Measurements from ENCODE around the gene IKBKG.
"Not testable (repeated sequence)": the region's sequence is repeated elsewhere in the genome, so short reads cannot be mapped to it uniquely, and the experiment has no call there.

IKBKG gene

DNA sequence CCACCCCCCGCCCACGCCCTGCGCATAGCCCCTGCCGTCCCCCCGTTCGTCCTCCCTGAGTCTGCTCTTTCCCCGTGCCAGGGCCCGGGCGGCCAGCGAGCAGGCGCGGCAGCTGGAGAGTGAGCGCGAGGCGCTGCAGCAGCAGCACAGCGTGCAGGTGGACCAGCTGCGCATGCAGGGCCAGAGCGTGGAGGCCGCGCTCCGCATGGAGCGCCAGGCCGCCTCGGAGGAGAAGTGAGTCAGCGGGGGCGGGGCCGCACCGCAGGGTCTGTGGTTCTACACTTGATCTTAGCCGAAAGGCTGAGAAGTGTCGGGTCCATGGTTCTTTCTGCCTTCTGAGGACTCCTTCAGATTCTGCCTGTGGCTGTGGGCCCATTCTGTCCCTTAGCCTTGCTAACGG is 12.9 kb downstream of the IKBKG start:
- DNase-seq, result not testable (repeated sequence)

DNA sequence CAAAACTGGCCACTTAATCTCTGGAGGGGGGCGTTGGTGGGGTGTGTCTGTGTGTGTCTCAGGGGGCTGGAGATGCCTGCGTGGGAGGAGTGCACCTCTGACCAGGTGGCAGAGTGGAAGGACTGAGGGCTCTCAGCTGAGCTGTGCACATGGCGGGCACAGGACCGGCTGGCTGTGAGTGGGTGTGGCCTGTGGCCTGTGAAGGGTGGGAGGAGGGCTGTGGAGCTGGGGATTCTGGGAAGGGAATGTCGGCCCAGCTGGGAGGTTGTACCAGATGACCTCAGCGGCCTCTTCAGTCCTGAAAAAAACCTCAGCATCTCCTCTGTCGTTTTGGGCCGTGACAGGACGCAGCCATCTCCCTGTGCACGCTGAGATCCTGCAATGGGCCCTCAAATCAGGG is 14.9 kb downstream of the IKBKG start:
- DNase-seq, result not testable (repeated sequence)

DNA sequence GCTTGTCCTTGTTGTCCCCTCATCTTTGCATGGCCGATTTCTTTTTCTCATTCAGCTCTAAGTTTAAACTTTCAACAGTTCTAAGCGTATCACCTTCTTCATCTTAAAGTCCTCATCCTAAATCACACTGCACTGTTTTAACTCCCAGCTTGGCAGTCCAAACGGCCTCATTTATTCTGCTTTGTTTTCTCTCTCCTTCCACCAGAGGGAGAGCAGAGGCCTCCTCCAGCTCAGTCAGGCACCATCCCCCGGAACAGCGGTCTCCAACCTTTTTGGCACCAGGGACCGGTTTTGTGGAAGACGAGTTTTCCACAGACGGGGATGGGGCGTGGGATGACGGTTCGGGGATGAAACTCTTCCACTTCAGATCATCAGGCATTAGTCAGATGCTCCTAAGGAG is 22.9 kb downstream of the IKBKG start:
- not testable (repeated sequence) for DNase-seq

DNA sequence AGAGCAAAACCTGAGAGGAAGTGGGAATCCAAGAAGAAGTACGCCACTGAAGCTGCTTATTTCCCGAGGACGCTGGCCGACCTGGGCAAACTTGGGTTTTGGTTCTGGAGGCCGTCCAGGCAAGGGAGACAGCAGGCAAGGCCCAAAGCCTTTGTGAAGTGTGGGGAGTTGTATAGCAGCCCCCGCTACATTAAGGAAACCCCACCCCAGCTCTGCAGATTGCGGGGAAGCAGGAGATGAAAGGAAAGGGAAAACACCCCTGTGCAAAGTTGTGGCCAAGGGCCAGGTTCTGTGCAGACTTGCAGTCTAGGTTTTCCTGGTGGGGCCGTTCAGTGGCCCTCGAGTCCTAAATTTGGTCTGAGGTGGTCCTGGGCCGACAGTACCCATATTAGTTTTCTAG is 25.6 kb downstream of the IKBKG start:
- DNase-seq, result not testable (repeated sequence)

DNA sequence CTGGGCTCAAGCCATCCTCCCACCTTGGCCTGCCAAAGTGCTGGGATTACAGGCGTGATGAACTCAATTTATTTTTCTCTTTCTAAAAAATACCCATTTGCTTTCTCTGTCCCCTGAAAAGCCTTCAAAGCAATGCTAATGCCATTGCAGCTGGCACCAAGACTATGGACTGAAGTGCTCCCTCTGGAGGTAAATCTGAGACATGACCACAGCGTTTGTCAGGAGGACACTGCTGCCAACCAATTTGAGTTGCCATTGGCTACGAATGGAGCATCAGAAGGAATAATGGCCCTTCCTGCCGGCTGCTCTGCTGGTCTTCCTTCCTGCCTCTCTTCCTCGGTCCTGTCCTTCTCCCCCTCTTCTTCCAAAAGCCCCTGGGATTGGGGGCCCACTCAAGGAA is 27.7 kb downstream of the IKBKG start:
- not testable (repeated sequence) for DNase-seq

DNA sequence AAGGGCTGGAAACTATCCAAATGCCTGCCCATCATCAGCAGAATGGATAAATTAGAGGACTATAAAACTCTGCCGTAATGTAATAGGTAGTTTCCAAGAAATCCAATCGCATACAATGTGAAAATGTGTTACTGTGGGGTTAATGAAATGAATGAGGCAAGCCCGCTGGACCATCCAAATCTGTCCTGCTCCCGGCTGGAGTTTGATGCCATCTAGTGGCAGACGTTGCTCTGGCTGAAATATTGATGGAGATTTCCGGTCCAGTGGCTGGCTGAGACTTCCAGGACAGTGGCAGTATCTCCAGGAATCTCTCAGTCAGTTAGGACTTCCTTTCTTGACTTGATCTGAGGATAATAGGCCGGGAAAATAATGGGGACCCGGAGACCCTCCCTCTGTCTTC is 35.6 kb downstream of the IKBKG start:
- DNase-seq, result not testable (repeated sequence)

DNA sequence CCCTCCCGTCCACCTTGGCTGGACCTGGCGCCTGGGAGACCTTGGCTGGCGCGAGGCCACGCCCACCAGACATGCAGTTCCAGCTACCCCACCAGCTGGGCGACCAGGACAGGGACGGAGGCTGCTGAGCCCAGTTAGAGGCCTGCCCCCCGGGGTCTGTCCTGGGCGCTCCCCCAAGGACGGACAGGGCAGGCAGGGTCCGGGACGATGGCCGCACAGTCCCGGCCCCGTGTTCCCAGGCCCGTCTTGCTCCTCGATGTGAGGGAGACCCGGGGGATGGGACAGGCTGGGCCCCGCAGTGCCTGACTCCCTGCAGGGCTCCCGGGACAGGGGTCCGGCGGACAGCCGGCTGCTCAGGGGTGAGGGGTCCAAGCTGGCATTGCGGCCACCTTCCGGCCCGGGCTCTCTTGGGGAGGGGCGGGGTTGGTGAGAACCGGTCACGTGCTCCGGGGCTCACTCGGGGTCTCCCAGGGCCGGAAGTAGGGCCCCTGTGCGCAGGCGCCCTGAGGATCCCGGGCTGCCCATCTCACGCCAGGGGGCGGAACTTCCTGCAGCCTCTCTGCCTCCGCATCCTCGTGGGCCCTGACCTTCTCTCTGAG is 37.3 kb downstream of the IKBKG start, which contains the start of gene CTAG1A:
TSS of gene CTAG1A (plus strand) at position 549 of the 599 bp plus-strand sequence. CDS start 74 bp downstream, outside the sequence.
- DNase-seq, result not testable (repeated sequence)

DNA sequence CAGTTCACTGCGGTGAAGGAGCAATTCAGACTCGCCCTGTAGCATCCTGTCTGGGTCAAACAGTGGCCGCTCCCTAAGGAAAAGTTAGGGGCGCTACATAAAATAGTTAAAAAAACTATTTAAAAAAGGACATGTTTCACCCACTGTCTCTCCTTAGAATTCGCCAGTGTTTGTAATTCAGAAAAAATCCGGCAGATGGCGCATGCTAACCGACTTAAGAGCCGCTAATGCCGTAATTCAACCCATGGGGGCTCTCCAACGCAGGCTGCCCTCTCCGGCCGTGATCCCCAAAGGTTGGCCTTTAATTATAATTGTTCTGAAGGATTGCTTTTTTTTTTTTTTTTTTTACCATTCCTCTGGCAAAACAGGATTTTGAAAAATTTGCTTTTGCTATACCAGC is 43.0 kb downstream of the IKBKG start:
- DNase-seq, result not testable (repeated sequence)

DNA sequence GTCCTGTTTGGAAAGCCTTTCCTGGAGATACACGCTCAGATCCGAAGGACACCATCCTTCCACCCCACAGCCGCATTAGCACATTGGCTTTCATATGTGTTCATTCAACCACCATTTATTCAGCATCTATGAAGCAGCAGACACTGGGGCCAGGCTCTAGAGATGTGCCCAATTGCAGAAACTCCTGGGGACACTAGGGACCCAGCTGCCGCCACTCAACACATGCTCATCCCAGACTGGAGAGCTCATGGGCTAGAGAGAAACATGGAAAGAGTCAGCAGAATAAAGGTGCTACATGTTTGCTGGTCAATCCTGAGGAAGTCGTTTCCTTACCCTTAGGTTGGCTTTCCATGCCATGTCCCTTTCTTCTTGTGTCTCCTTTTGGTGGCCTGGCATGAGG is 45.1 kb downstream of the IKBKG start:
- no peak for DNase-seq

DNA sequence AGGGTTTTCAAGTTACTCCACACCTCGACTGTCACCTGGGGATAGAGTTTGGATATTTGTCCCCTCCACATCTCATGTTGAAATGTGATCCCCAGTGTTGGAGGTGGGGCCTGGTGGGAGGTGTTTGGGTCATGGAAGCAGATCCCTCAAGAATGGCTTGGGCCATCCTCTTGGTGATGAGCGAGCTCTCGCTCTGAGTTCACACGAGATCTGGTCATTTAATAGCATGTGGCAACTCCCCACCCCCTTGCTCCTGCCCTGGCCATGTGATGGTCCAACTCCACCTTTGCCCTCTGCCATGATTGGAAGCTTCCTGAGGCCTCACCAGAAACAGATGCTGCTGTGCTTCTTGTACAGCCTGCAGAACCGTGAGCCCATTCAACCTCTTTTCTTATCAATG is 45.8 kb downstream of the IKBKG start:
- DNase-seq, result no peak

DNA sequence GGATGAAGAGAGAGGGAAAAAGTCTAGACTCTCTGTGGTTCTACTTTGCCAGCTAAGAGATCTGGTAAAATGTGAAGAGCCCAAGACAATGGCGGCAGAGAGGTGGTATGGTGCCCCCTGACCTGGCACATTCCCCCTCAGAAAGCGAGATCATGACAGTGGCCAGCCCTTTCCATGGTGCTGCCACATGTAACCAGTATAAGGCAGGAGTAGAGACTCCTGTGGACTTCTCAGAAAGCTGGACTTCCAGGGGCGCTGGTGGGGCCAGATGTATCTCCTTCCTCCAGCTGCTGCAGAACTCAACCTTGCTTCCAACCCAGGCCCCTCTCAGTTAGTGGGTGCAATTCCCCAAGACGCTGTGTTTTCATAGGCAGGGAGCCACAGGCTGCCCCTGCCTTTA is 47.1 kb downstream of the IKBKG start:
- DNase-seq, result no peak

DNA sequence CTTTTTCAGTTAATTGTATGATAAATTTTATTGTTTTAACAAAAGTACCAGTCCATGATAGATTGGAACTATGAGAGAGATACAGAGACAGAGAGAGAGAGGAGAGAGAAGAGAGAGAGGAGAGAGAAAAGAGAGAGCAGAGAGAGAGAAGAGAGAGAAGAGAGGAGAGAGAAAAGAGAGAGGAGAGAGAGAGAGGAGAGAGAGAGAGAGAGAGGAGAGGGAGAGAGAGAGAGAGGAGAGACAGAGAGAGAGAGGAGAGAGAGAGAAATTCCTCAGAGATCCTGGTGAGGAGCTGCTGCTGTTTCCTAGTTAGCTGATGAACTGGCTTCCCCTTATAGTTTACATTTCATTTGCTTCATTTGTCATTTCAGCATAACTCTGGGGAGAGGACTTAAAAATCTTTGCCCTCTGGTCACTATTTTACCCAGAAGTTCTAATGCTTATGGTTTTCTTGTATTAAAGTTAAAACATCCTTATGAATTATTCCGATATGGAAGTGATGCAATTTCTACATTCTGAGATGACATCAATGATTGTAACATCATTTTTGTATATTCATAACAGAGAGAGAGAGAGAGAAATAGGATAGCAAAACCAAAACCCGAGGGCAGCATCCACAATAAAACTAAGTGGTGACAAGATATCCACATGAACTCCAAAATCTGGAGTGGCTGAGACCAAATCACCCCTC is 48.3 kb downstream of the IKBKG start:
- DNase-seq, result no peak

DNA sequence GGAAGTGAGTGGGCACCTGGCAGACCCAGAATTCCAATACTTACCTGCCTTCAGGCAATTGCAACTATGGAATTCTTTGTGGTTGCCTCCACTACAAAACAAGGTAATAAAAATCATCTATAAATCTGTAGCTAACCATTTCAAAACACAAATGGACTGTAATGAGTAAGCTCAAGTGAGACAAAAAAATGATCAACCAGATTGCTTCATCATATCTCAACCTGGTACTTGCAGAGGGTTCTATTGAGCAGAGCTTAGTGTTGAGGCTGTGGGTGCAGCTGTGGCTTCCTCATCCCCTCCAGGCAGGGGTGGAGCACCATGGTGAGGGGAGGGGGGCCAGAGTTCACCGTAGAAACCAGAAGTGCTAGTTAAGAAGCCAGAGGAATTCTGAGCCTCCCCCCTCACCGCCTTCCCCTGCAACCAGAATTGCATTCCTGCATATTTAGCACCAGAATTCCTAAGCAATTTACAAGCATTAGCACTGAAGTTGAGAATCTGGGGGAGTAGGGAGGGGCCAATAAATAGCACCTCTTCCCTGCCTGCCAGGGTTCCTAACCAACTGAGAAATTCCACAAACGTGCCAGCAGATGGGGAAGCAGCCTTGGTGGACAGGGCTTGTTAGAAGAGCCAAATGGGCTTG is 49.0 kb downstream of the IKBKG start:
- DNase-seq, result peak in 1 of 2 donors; percentile 11

DNA sequence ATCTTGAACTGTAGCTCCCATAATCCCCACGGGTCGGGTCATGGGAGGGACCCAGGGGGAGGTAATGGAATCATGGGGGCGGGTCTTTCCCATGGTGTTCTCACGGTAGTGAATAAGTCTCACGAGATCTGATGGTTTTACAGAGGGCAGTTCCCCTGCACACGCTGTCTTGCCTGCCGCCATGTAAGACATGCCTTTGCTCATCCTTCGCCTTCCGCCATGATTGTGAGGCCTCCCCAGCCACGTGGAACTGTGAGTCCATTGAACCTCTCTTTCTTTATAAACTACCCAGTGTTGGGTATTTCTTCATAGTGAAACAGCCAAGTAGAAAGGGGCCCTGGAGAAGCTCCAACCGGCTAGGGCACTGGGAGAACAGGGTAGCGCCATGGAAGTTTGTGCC is 49.8 kb downstream of the IKBKG start:
- DNase-seq, result no peak

DNA sequence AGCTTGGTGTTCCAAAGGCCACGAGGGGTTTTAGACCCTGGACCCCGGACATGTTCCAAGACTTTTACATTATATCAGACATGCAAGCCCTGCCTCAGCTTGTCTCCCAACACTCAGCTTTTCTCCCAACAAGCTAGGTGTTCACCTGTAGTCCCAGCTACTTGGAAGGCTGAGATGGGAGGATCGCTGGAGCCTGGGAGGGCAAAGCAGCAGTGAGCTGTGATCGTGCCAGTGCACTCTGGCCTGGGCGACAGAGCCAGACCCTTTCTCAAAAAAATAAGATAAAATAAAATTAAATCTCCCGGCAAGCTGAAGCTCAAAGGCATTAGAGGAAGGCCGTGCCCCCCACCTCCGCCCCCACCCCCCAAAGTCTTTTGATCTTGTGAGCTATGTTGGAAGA is 51.2 kb downstream of the IKBKG start:
- DNase-seq, result no peak

DNA sequence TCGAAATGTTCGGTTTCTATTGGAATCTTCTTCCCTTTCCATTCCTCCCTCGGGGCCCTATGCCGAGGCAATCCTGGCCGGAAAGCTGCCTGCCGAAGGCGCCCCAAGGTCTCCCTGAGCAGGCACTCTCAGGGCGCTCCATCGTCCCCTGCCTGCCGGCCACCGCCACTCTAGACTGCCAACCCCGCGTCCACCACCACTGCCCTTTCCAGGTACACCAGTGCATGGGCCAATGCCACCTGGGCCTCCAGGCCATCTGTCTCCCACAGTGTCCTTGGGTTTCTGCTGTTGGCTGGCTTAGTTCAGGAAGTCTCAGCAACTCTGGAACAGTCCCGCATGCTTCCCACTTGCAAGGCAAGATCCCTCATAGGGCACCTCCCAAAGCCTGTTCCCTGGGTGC is 52.1 kb downstream of the IKBKG start:
- no peak for DNase-seq

DNA sequence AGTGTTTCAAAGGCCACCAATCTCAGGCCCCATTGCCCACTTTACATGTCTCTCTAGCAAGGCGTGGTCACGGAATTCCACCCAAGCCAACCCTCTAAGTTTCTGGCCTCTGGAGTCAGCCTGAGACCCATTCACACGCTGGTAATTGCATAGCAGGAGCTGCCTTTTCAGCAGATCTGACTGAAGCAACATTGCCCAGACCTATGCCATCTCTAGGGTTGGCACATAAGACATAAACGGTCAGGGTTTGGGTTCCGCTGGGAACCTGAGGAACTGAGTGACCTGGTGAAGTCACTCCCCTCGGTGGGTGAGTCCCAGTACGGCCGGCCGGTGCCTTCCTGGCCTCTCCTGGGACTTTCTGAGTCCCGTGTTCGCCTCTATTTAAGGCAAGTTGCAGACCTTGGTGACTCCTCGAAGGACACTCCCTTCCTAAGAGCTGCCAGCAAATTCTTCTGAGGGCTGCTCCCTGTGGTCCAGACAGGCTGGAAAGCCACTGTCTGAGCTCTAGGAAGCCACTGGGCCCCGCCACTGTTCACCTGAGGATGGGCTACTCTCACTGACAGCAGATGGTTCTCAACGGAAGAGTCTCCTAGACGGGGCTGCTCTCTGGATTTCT is 53.4 kb downstream of the IKBKG start:
- no peak for DNase-seq

DNA sequence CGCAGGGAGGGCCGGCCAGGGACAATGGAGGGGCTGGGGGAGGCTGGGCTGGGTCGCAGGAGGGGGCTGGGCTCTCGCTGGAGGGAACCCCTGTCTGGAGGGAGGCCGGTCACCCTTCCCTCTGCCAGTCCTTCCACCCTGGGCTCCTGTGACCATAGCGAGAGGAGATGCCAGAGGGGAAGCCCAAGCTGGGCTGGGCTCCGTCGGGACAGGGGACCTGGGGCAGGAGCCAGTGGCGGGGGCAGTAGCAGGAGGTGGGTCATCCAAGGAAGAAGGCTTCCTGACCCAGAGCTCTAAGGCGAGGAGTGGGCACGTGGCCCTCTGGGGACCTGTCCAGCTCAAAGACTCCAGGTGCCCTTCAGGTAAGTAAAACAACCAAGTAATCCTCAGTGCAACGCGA is 54.8 kb downstream of the IKBKG start:
- no peak for DNase-seq

DNA sequence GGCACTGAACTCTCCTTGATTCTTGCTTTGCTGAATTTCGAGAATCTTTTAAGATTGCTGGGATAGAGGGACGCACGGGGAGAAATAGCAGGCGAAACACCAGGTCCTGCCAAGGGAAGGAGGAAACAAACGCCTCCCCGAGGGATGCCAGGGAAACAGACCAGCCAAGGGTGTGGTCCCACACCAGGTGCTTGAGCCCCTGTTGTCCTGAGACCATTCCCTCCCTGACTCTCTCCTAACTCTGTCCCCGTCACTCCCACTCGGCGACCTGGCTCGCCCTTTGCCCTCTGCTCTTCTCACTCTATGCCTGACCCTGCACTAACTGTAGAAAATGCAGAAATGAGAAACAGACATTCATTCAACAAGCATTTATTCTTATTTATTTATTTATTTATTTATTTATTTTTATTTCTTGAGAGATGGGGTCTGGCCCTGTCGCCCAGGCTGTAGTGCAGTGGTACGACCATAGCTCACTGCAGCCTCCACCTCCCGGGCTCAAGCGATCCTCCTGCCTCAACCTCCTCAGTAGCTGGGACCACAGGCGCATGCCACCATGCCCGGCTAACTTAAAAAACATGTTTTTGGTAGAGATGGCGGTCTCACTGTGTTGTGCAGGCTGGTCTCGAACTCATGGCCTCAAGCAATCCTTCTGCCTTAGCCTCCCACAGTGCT is 55.5 kb downstream of the IKBKG start:
- no peak for DNase-seq

DNA sequence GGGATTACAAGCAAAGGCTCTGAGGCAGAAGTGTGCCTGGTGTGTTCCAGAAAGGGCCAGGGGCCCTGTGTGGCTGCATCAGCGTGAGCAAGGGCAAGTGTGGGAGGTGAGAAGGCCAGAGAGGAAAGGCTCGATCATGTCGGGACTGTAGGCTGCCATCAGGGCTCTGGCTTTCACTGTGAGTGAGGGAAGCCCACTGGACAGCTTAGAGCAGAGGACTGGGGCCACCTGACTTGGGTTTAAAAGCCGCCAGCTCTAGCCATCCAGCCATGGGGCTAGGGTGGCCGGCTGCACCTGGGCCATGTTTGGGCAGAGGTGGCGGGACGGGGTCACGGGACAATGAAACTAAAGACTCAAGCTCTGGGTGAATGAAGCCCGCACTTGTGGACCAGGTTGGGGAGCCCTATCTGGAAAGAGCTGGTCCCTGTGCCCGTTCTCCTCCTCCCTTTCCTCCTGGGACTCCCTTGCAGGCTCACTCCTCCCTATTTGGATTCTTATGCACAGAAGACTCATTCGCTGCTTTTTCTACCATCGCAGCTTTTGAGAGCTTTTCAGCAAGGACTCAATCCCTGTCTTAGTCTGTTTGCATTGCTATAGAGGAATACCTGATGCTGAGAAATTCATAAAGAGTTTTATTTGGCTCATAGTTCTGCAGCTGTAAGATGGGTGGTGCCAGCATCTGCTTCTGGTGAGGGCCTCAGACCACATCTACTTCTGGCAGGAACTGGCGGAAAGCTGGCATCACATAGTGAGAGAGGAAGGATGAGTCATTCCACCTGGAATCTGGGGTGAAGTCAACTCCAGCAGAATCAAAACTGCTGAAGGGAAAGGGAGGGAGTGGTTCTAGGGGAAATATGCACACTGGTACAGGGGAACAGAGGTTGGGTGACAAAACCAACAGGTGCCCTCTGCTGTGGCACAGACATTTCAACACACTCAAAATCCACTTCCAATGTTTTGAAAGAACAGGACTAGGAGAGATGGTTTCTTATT is 56.3 kb downstream of the IKBKG start:
- no peak for DNase-seq

DNA sequence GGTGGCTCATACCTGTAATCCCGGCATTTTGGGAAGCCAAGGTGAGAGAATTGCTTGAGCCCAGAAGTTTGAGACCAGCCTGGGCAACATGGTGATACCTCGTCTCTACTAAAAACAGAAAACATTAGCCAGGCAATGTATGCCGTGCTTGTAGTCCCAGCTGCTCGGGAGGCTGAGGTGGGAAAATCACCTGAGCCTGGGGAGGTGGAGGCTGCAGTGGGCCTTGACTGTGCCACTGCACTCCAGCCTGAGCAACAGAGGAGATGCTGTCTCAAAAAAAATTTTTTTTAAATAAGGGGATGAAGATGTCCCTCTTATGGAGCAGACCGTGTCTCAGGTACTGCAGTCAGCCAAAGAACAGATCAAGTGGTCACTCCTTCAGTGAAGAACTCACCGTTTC is 58.1 kb downstream of the IKBKG start:
- no peak for DNase-seq

DNA sequence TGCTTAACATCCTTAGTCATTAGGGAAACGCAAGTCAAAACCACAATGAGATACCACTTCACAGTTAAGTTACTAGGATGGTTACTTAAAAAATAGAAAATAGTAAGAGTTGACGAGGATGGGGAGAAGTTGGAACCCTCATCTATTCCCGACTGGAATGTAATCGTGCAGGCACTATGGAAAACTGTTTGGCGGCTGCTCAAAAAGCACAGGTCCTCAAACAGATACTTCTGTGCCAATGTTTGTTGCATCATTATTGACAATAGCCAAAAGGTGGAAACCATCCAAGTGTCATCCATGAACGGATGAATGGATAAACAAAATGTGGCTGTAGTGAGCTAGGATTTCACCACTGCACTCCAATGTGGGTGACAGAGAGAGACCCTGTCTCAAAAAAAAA is 60.0 kb downstream of the IKBKG start:
- no peak for DNase-seq
